DLD1 (cell line): Measurements from ENCODE around the gene NLRC5.
"Not testable (repeated sequence)": the region's sequence is repeated elsewhere in the genome, so short reads cannot be mapped to it uniquely, and the experiment has no call there.

Source experiments
- in situ Hi-C: cut with HindIII; loops from 2 replicates; pipeline ENCODE4 v1.10.0; 2017; ENCODE audit warnings: low sequenced_read_pairs

Gene NLRC5

DNA sequence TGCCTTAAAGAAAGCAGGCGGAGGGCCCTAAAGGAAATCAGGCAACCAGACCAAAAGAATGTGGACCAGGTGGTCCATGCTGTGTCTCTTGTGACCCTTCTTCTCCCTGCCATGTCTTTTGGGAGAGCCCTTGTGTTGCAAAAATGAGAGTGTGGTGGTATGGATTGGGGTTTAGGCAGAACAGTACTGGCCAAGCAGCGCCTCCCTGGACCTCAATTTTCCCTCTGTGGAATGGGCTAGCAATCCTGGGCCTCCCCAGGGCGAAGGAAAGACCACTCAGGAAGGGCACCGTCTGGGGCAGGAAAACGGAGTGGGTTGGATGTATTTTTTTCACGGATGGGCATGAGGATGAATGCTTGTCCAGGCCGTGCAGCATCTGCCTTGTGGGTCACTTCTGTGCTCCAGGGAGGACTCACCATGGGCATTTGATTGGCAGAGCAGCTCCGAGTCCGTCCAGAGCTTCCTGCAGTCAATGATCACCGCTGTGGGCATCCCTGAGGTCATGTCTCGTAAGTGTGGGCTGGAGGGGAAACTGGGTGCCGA lies 7.6 kb upstream of the NLRC5 start:
- in situ Hi-C loops: no loop called here

DNA sequence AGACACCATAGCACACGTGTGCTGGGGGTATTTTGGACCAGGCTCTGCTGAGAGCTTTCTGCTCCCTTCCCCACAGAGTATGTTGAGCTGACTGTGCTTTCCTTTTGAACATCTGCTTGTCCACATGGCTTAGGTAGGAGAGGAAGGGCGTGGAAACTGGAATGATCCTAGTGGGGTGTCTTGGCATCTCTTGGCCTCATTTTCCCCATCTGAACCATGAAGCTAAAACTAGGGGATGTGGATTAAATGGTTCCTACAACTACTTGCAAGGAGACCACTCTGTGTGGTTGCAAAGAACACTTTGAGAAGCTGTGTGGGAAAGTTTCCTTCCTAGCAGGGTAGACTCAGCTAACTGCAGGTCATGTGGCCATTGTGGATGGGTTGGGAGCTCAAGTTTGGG lies 6.7 kb upstream of the NLRC5 start:
- in situ Hi-C loops: no loop called here

GRCh38 chr16:56983211-56983751 lies 6.1 kb upstream of the NLRC5 start:
- in situ Hi-C loops: no loop called here

DNA sequence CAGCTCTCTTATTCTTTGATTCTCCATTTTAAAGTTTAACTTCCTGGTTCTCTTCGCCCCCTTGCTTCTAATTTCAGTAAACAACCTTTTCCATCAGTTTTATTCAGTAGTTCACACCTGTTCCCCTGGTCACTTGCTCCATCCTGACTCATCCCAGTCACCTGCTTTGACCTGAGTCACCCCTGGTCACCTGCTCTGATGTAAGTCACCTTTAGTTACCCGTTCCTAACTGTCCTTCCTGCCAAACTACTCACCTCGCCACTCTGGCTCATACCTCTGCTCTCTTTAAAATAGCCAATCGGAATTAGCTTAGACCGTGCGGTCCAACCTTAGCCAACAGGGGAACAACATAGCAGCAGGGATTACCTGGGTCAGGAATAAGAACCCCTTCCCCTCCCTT lies 4.7 kb upstream of the NLRC5 start:
- in situ Hi-C loops: no loop called here

- in situ Hi-C loops: no loop called here
These were observed 3.9 kb upstream of the NLRC5 start for GRCh38 chr16:56985288-56985961.

- in situ Hi-C loops: no loop called here
These were observed 3.4 kb upstream of the NLRC5 start for GRCh38 chr16:56985962-56986360.

DNA sequence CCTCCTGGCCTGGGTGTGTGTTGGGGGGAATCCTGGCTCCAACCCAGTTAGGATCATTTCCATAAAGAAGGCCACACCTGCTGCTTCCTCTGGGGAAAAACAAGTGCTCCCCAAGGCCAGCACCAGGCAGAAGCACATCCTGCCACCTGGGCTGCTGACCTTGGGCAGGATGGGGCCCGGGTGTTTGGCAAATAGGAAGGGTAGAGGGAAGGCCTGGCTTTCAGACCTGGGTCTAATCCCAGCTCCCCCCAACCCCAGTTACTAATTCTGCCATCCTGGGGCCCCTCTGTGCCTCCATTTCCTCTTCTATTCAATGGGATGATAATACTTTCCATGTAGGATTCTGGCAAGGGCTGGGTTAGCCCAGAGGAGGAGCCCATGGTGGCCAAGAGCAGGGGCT lies 3.0 kb upstream of the NLRC5 start:
- in situ Hi-C loops: no loop called here

DNA sequence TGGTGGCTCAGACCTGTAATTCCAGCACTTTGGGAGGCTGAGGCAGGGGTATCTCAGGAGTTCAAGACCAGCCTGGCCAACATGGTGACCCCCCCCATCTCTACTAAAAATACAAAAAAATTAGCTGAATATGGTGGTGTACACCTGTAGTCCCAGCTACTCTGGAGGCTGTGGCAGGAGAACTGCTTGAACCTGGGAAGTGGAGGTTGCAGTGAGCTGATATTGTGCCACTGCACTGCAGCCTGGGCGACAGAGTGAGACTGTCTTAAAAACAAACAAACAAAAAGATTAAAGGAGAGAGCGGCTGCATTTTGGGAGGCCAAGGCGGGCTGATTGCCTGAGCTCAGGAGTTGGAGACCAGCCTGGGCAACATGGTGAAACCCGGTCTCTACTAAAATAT lies 2.4 kb upstream of the NLRC5 start:
- in situ Hi-C loops: not testable (repeated sequence)

DNA sequence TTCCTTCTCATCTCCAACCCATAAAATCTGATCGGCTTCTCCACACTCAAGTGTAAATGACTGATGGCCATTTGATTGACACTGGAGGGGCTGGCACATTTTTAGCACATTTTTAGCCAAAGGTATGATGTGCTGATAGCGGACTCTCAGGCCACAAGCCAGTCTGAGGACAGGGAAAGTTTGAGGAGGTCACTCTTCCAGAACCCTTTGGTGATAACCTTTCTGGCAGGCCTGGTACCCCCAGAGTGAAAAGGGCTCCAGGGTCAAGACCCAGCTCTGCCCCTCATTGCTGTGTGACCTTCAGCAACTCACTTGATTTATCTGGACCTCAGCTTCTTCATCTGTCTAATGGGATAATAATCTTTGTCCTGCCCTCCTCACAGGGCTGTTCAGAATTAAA lies 1.7 kb upstream of the NLRC5 start:
- in situ Hi-C loops: no loop called here

- in situ Hi-C loops: no loop called here
These were observed 1.0 kb upstream of the NLRC5 start for GRCh38 chr16:56988161-56988947.

DNA sequence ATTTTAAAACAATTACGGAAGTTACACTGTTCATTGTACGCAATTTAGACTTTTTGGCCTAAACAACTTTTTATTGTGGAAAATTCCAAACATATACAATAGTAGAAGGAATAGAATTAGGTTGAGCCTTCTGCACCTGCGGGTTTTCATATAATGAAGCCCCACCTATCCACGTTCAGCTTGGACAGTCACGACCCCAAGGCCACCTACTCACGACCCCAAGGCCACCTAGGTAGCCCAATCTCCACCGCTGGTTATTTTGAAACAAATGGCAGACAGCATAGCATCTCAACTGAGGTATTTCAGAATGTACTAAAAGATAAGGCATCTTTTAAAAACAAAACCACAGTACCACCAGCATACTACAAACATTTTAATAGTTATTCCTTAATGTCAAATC lies 631 bp downstream of the NLRC5 start:
- in situ Hi-C loops: no loop called here

DNA sequence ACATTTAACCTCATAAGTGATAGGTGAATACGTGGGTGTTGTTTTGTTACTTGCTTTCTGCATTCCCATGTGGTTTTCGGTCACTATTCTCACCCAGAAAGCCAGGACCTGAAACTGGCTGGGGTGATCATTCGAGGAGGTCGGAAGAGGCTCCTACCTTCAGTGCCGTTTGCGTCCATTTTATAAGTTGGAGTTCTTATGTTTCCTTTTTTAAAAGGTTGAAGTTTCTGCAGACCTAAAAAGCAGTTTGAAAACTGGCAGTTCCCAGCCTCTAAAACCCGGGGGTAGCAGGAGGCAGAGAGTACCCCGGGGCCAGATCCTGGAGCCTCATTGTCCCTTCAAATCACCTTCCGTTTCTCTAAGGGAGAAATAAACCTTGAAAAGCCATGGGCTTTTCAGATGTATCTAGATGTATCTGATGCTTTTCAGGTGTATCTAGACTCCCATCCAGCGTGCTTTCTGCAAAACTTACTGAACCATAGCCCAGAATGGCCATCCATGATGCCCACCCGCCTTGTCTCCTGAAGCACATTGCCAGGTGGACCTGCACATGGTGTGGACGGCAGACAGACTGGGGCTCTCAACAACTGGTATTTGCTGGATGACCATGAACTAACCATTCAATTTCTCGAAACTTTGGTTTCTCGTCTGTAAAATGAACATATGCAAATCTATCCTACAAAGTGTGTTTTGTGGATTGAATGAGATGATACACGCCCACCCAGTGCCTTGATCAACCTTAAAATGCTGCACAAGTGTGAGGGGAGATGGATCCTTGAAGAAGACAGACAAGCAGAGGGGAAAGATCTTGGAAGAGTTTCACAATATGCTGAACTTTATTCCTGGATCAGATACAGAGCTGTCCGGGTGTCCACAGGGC lies 1.3 kb downstream of the NLRC5 start:
- in situ Hi-C loops: no loop called here

- in situ Hi-C loops: not testable (repeated sequence)
These were observed 3.1 kb downstream of the NLRC5 start for GRCh38 chr16:56992431-56992830.

- in situ Hi-C loops: no loop called here
These were observed 3.8 kb downstream of the NLRC5 start for GRCh38 chr16:56993204-56993603.

DNA sequence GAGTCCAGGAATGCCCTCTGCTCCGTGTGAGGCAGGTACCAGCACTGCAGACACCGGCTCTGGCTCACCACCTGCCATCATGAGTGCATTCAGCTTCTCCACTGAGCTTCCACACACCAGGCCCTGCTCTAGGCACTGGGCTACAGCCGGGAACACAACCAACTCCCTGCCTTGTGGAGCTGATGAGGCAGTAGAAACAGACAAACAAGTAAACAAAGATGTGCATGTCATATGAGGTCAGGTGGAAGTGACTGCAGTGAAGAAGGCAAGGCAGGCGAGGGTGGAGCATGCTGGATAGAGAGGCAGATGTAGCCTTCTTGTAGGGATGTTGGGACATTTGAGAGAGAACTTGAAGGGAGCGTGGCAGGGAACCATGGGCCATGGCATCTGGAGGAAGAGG lies 5.0 kb downstream of the NLRC5 start:
- in situ Hi-C loops: no loop called here

- in situ Hi-C loops: no loop called here
These were observed 5.9 kb downstream of the NLRC5 start for GRCh38 chr16:56995136-56995805.

- in situ Hi-C loops: no loop called here
These were observed 7.9 kb downstream of the NLRC5 start for GRCh38 chr16:56997264-56997663.

DNA sequence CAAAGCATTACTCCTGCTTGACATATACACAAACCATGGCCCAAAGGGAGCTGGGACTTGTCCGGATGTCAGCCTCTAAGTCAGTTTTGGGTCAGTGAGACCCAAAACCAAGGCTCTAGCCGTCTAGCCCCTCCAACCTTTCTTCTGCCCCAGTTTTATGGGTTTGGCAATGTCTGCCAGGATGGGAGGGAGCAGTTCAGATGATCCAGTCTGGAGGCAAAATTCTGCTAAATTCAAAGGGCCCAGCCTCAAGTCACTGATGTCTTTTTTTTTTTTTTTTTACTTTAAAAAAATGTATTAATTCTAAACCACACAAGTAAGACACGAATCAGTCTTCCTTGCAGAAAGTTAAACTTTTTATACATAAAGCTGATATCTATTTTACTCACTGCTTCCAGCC lies 8.6 kb downstream of the NLRC5 start:
- in situ Hi-C loops: no loop called here

- in situ Hi-C loops: no loop called here
These were observed 9.0 kb downstream of the NLRC5 start for GRCh38 chr16:56998352-56998751.

- in situ Hi-C loops: no loop called here
These were observed 9.5 kb downstream of the NLRC5 start for GRCh38 chr16:56998861-56999260.
